GM12878 (cell line): ENCODE data around the gene RNF34. TPM values are rescaled to one million over a fixed set of nuclear protein-coding genes. Genes with fewer than 3 reads are reported as not detected.
"Not testable (repeated sequence)": the region's sequence is repeated elsewhere in the genome, so short reads cannot be mapped to it uniquely, and the experiment has no call there.

Source experiments
- ATAC-seq: fragments of 200-7000 bp; cut with Tn5 transposase; 3 replicates; pipeline ENCODE4 v1.9.1; 2020; ENCODE audit warnings: mild to moderate bottlenecking, moderate library complexity
- BruUV-seq: library from RNA; stranded (reverse); fragments of 400-500 nt; replicated peaks from 2 replicates; lab custom pipeline; 2021; lab: Mats Ljungman, UMichigan
- CTCF ChIA-PET: fragments of 300-600 bp; sonication (Branson Sonifier 250); formaldehyde crosslinking; extraction: SDS; loops from one replicate; lab custom pipeline; 2021; ENCODE audit warnings: inconsistent platforms; lab: Yijun Ruan, JAX
- POLR2A ChIA-PET: fragments of 350-600 bp; formaldehyde crosslinking; extraction: SDS; loops from one replicate; lab custom pipeline; 2021; ENCODE audit warnings: inconsistent platforms; lab: Charles Lee
- RAD21 ChIA-PET: fragments of 300-600 bp; sonication (Branson Sonifier 250); formaldehyde crosslinking; loops from one replicate; lab custom pipeline; 2023; ENCODE audit warnings: antibody characterized with exemption; ENCODE audit not compliant: unreplicated experiment; lab: Charles Lee
- SMC1A ChIA-PET: fragments of 300-600 bp; sonication (Branson Sonifier 250); formaldehyde crosslinking; loops from one replicate; lab custom pipeline; 2023; ENCODE audit not compliant: unreplicated experiment, uncharacterized antibody; lab: Charles Lee
- DNase-seq: peaks from one replicate; pipeline ENCODE4 v3.0.0-alpha.2; 2011; ENCODE audit warnings: low read depth, low spot score
- FAIRE-seq: peaks from 3 replicates; lab custom pipeline; 2011; peaks lifted over from hg19 to GRCh38; lab: Jason Lieb, UNC
- H2AFZ ChIP-seq: 2 replicates; pipeline ENCODE4 v1.6.0; 2011; ENCODE audit warnings: low read depth, low read length, control low read depth; ENCODE audit not compliant: control insufficient read depth
- H3K27ac ChIP-seq: 2 replicates; pipeline ENCODE4 v1.5.1; 2011; ENCODE audit warnings: control low read depth; ENCODE audit not compliant: control insufficient read depth, insufficient read depth
- H3K27me3 ChIP-seq, 2 experiments: replicated peaks in 1 of 2; 2 replicates each; pipeline versions ENCODE4 v1.6.0 to v1.6.1; 2011; ENCODE audit warnings: low read length in 1 of 2; ENCODE audit not compliant: control insufficient read depth in 2 of 2, insufficient read depth in 2 of 2
- H3K36me3 ChIP-seq, 2 experiments: 2 replicates each; pipeline ENCODE4 v1.5.1; 2011; ENCODE audit warnings: low read length in 1 of 2; ENCODE audit not compliant: control insufficient read depth in 2 of 2, insufficient read depth in 2 of 2
- H3K4me1 ChIP-seq: 2 replicates; pipeline ENCODE4 v1.6.1; 2011; ENCODE audit warnings: mild to moderate bottlenecking, low read length, moderate library complexity, mixed read lengths; ENCODE audit not compliant: control insufficient read depth, insufficient read depth
- H3K4me2 ChIP-seq: 2 replicates; pipeline ENCODE4 v1.6.0; 2011; ENCODE audit warnings: control low read depth; ENCODE audit not compliant: control insufficient read depth, insufficient read depth
- H3K4me3 ChIP-seq: fragments of 200-600 bp; sonication (generic); 2 replicates; pipeline ENCODE4 v1.5.1; 2016
- H3K79me2 ChIP-seq: 2 replicates; pipeline ENCODE4 v1.6.0; 2011; ENCODE audit warnings: low read length; ENCODE audit not compliant: control insufficient read depth, insufficient read depth
- H3K9ac ChIP-seq: 2 replicates; pipeline ENCODE4 v1.8.0; 2011; ENCODE audit warnings: low read length, control low read depth, mixed read lengths; ENCODE audit not compliant: control insufficient read depth, insufficient read depth
- H3K9me3 ChIP-seq: replicated peaks from 3 replicates; pipeline ENCODE4 v1.5.1; 2011; ENCODE audit warnings: mild to moderate bottlenecking, low read length; ENCODE audit not compliant: control insufficient read depth, insufficient read depth
- H4K20me1 ChIP-seq: 2 replicates; pipeline ENCODE4 v1.6.0; 2011; ENCODE audit not compliant: control insufficient read depth, insufficient read depth
- GATAD2B ChIP-seq: fragments of 450-650 bp; conservative IDR thresholded peaks from 2 replicates; pipeline ENCODE4 v1.6.1; 2017; ENCODE audit warnings: low read depth, mild to moderate bottlenecking, moderate library complexity
- WGBS: methylation state at CpG from one replicate; pipeline ENCODE4 v1.1.6; 2016; ENCODE audit warnings: low lambda C conversion rate; ENCODE audit not compliant: insufficient replicate concordance, insufficient coverage; ENCODE audit errors: missing lambda C conversion rate; 5-methylcytosine and 5-hydroxymethylcytosine counted together
- in situ Hi-C: fragments of 300-500 bp; cut with MboI; formaldehyde crosslinking; loops from 9 replicates; pipeline ENCODE4 v1.14.3; 2018; ENCODE audit warnings: mixed read lengths
- intact Hi-C: fragments of 100-400 bp; cut with micrococcal nuclease; formaldehyde crosslinking; loops from one replicate; pipeline ENCODE4 v1.14.2; 2022; ENCODE audit not compliant: unreplicated experiment
- polyA plus RNA-seq, 11 experiments: library from polyadenylated mRNA; depleted of rRNA in 4 of 11; unstranded in 6 of 11; stranded (reverse) in 5 of 11; fragments of >200 nt; fragmentation: Nextera tagmentation in 4 of 11; fragmentation: Illumina TruSeq in 1 of 11; extraction: Ambion mirVana in 4 of 11; extraction: Trizol in 1 of 11; gene quantifications; 1 replicate in 1 of 11; 2 replicates in 10 of 11; pipeline versions ENCODE4 v1.2.1 to v1.2.3, GENCODE V29; 2011 to 2016; ENCODE audit warnings: inconsistent platforms in 2 of 11, missing spikeins in 2 of 11, low read depth in 1 of 11
- total RNA-seq, 4 experiments: library from RNA; depleted of rRNA in 3 of 4; stranded (reverse); fragments of >200 nt in 3 of 4; fragmentation: Illumina TruSeq in 1 of 4; extraction: Trizol in 1 of 4; gene quantifications; 2 replicates each; pipeline versions ENCODE4 v1.2.1 to v1.2.3, GENCODE V29; 2013 to 2021

Gene RNF34
- total and polyA plus RNA-seq, 10 of the 15 experiments (the other 5 are each of a cell fraction or from before 2014, with no cell fraction given): 63.6 to 199 (median 115) TPM

DNA sequence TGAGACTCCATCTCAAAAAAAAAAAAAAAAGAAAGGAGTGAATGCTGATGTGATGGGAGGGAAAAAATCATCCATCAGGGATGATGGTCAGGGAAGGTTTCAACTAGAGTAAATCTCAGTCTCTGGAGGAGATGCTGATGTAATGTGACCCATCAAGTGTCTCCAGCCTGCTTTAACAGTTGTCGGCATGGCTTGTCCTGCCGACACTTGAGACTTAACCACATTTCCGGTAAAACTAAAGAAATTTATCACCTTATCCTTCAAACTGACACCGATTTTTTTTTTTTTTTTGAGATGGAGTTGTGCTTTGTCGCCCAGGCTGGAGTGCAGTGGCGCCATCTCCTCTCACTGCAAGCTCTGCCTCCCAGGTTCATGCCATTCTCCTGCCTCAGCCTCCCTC lies 26.2 kb upstream of the RNF34 start:
- 22% methylated on average over 6 of the region's 6 CpGs for WGBS
- Histone ChIP-seq H3K9ac (no peak overlapping the region), H3K79me2 (no peaks in the 10 kb centered on the region), H2AFZ (no peak overlapping the region), H3K4me3 (no peak overlapping the region), H3K36me3 (no peaks in the 10 kb centered on the region), H3K27ac (no peak overlapping the region), H4K20me1 (no peaks in the 10 kb centered on the region), H3K4me2 (no peak overlapping the region), H3K27me3 (no peaks in the 10 kb centered on the region), H3K4me1 (no peaks in the 10 kb centered on the region), H3K9me3 (no peaks in the 10 kb centered on the region)
- ChIA-PET POLR2A (no interaction called here), SMC1A (no interaction called here), CTCF (no interaction called here), RAD21 (no interaction called here)
- FAIRE-seq (no peak), DNase-seq (no peak), ATAC-seq (no peak)
- no peak for TF ChIP-seq GATAD2B
- intact Hi-C loops (no loop called here), in situ Hi-C loops (no loop called here)
- no TSS peak for BruUV-seq

DNA sequence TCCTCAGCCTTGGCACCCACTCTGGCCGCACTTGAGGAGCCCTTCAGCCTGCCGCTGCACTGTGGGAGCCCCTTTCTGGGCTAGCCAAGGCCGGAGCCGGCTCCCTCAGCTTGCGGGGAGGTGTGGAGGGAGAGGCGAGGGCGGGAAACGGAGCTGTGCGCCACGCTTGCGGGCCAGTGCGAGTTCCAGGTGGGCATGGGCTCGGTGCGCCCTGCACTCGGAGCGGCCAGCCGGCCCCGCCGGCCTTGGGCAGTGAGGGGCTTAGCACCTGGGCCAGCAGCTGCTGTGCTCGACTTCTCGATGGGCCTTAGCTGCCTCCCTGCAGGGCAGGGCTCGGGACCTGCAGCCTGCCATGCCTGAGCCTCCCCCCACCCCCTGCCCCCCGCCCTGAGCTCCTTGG lies 25.6 kb upstream of the RNF34 start:
- FAIRE-seq, BruUV-seq, RAD21 ChIA-PET, DNase-seq, H4K20me1 ChIP-seq, H3K9me3 ChIP-seq, SMC1A ChIA-PET, H3K9ac ChIP-seq, H3K36me3 ChIP-seq, ATAC-seq, in situ Hi-C loops, H3K27ac ChIP-seq, H3K27me3 ChIP-seq, H2AFZ ChIP-seq, H3K4me1 ChIP-seq, H3K4me3 ChIP-seq, POLR2A ChIA-PET, H3K79me2 ChIP-seq, intact Hi-C loops, H3K4me2 ChIP-seq: not testable (repeated sequence)
- whole genome bisulfite sequencing: 89% methylated on average over 17 of the region's 23 CpGs
- CTCF ChIA-PET: interaction anchor here (0.6 to 1.2 kb wide), 2 partner anchors 10 to 773 kb away, joined by 4 read pairs; no protein-coding TSS in a partner anchor
